HG02642 (cell line): ENCODE measurements around the gene CDH4.
A peak's percentile ranks its signal among the peaks of the same experiment; 100 is the strongest.

Experiments used
- ATAC-seq: cut with Tn5 transposase; IDR thresholded peaks from one replicate; pipeline ENCODE4 v1.9.1; 2021; ENCODE audit warnings: mild to moderate bottlenecking; ENCODE audit not compliant: unreplicated experiment, poor library complexity

Gene CDH4

DNA sequence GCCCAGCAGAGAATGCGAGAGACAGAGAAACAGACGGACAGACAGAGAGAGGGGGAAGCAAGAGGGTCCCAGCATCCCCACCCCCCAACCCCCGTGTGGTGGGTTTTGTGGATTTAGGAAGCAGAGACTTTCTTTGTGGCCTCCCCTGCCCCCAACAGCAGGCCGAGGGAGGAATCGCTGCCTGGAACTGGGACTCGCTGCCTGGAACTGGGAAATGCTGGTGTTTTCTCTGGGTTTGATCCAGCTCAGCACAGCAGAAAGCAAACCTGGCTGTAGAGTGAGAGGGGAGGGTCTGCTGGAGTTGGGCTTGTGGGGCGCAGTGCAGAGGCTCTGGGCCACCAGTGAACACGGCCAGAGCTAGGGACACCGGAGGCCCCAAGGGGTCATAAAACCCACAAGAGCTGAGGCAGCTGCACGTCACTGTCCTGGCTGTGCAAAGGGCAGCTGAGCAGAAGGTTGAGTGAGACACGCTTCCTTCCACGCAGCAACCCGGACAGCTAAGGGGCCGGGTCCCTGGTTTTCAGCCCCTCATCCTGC lies 631.9 kb downstream of the CDH4 start:
- ATAC-seq, result no peak

DNA sequence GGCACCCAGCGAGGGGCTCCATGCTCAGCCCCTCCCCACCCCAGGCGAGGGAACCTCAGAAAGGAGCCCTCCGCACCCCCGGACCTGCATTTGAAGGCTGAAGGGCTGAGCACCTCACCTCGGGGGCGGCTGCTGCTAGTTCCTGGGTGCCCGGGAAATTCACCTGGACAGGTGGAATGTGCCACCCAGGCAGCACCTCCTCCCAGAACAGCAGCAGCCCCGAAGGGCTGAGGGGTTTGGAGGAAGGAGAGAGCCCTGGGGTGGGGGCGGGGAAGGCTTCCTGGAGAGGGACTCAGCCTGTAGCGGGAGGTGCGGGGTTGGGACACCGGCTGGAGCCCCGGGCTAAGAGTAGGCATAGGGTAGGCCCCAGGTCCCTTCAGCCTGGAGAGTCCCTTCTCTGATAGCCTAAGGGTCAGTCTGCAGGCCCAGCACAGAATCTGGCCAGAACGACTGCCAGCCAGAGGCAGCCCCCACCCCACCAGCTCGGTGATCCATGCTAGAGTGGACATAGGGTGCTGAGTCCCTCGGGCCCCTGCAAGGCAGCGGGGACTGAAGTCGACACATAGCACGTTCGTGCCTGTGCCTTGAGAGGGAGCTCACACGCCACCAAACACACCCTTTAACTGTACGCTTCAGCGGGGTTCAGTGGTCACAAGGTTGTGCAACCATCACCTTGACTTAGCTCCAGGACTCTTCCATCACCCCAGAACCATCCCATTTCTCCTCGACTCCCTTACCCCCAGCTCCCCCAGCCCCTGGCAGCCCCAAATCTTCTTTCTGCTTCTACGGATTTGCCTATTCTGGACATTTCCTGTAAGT lies 632.7 kb downstream of the CDH4 start:
- no peak for ATAC-seq

- no peak for ATAC-seq
These were observed 634.0 kb downstream of the CDH4 start for GRCh38 chr20:61885759-61886715.

GRCh38 chr20:61886721-61887595 lies 634.9 kb downstream of the CDH4 start:
- ATAC-seq, result no peak

DNA sequence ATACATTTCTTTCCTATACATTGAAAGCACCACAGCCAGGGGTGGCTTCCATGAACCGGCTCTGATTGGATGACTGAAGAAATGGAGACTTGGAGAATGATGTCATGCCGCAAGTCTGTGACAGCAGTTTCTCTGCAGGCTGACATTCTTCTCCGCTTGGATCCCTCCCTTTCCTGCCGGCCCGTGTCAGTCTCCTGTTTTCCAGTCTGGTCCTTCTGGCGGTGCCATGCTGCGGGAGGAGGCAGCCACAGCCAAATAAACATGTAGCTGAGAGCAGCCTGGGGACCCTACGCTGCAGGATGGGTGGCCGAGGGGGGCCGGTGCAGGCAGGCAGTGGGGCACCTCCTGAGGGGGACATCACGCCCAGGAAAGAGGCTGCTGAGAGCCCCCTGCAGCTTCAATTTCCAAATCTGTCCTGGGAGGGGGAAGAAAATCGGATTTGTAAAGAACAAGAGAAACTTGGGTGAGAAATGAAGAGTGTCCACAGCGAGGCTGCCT lies 635.6 kb downstream of the CDH4 start:
- no peak for ATAC-seq

DNA sequence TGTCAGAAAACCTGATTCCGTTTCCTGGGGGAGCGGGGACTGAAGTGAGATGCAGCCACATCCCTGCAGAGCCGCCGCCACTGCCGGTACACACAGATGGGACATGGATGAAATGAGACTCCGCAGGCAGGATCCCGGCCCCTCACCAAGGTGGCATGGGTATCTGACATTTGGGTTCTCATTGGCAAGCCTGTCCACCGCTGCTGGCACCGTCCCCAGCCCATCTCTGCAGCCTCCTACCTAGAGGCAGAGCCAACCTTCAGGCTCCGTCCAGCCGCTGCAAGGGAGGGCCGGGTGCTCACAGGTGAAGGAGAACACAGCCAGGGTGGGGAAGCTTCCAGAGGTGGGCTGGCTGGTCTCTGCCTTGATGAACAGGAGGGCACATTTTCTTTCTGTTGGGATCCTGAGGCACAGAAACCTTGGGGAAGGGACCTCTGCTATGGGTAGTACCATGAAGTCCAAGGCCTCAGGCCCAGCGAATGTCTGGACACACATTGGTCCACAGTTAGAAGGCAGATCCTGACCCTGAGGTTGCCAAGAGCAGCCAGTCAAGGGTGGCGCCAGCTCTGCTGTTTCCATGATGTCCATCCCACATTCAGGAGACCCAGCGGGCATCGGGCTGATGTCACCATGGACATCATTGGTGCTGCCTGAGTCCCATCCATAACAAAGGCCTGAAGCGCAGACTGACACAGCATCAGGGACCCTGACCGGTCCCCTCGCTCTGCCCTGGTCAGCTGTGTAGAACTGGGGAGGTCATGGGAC lies 636.2 kb downstream of the CDH4 start:
- ATAC-seq, result no peak

- no peak for ATAC-seq
These were observed 637.6 kb downstream of the CDH4 start for GRCh38 chr20:61889659-61890058.

GRCh38 chr20:61890210-61890609 lies 638.1 kb downstream of the CDH4 start:
- no peak for ATAC-seq

DNA sequence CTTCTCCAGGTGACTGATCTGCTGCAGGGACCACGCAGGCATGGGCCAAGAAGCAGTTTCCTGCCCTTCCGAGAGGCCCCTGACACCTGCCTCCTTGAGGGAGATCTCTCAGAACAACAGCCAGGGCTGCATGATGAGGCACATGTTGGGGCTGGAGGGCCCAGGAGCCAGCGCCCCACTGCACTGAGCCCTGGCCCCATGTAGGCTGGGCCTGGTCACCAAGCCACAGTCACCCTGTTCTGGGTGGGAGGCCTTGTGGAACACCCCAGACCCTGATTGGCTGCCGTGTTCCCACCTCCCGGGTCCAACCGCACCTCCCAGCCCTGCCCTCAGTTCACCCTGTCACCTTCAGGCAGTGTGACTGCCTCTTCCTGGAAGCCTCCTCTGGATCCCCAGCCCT lies 639.4 kb downstream of the CDH4 start:
- ATAC-seq, result no peak

GRCh38 chr20:61891916-61892649 lies 640.0 kb downstream of the CDH4 start:
- ATAC-seq, result no peak

- no peak for ATAC-seq
These were observed 643.0 kb downstream of the CDH4 start for GRCh38 chr20:61895016-61895415.

DNA sequence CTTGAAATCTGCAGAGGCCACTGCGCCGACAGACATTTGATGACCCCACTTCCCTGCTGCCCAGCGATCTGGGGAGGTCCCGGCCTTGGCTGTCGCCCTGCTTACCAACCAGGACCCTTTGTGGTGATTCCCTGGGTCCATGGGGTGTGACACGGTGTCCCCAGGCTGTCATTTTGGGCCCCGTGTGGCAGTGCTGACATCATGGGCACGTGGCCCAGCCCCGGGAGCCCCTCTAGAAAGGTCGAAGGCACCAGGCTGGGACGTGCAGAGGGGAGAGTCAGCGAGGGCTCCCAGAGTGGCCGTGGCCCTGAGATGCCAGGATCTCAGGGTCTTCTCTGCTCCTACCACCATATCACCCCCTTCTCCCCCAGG lies 643.6 kb downstream of the CDH4 start:
- no peak for ATAC-seq

DNA sequence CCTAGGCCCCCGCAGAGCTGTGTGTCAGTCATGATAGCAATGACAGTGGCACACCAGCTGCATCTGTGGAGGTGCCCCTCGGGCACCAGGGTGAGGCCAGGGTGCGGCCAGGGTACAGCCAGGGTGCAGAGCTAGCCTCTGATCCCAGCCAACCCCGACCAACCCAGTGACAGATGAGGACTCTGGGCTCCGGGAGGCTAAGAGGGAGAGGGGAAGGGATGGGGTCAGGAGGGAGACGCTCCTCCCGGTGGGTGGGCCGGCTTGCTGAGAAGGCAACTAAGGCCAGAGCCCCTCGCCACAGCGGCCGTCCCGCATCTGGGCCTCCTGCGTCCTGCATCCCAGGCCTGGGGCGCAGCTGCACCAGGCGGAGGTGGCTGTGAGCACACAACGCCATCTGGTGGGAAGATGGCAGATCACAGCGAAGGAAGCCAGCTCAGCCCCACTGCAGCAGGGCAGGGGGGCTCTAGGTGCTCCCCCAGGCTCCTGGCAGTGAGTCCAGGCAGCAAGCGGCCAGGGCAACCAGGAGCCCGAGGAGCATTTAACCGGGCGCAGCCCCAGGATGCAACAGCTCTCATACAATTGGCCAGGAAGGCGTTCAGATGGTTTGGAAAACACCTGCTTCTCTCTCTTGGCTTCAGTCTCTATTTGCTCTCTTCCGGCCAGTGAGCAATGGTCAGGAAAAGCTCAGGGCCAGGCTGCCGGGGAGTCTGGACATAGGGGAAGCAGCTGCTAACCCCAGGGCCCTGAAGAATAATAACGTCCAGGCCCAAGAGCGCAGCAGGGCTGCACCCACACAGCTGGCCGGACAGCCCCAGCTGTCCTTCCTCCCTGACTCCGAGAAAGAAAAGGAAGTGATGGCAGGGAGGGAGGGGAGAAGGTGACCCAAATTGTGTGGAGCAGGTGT lies 644.2 kb downstream of the CDH4 start:
- peak; percentile 60 for ATAC-seq

GRCh38 chr20:61897401-61898295 lies 645.6 kb downstream of the CDH4 start:
- no peak for ATAC-seq

DNA sequence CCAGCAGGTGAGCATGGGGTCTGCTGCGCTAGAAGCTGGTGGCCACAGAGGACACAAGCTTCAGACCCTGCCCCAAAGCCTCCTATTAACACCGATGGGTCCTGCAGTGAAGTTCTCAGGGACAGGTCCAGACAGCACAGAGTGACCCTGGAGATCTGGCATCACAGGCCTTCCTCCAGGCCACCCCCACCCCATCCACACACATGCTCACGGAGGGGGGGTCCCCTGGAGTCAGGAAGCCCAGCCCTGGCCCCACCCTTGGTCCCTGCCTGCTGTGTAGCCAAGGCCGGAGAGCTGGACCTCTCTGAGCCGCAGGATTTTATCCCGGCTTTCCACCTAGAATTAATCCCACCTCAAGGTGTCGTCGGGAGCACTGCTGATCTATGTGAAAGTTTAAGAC lies 646.3 kb downstream of the CDH4 start:
- ATAC-seq, result no peak
